IMR-90 (cell line): Measurements from ENCODE around the gene UBL4A. TPM values are rescaled to one million over a fixed set of nuclear protein-coding genes. Genes with fewer than 3 reads are reported as not detected.

Source experiments
- ATAC-seq: fragments of 200-7000 bp; cut with Tn5 transposase; 2 replicates; pipeline ENCODE4 v1.9.1; 2020; ENCODE audit warnings: low read depth, mild to moderate bottlenecking, moderate library complexity
- BruUV-seq: library from RNA; stranded (reverse); fragments of 400-500 nt; replicated peaks from 2 replicates; lab custom pipeline; 2021; lab: Mats Ljungman, UMichigan
- CTCF ChIA-PET: fragments of 300-600 bp; formaldehyde crosslinking; extraction: SDS; loops from one replicate; lab custom pipeline; 2021; ENCODE audit warnings: antibody characterized with exemption; lab: Yijun Ruan, JAX
- POLR2A ChIA-PET: fragments of 300-600 bp; sonication (Branson Sonifier 250); formaldehyde crosslinking; loops from one replicate; lab custom pipeline; 2022; ENCODE audit warnings: antibody characterized with exemption; ENCODE audit not compliant: unreplicated experiment; lab: Charles Lee
- DNase-seq: peaks from one replicate; pipeline ENCODE4 v3.0.0; 2013
- H2AFZ ChIP-seq: replicated peaks from 2 replicates; pipeline ENCODE3; 2013; ENCODE audit warnings: low read length, mild to moderate bottlenecking; ENCODE audit not compliant: poor library complexity
- H2AK5ac ChIP-seq: 2 replicates; pipeline ENCODE4 v1.6.1; 2013; ENCODE audit warnings: low read depth, low read length, inconsistent platforms
- H2AK9ac ChIP-seq: replicated peaks from 2 replicates; pipeline ENCODE3; 2013; ENCODE audit warnings: mild to moderate bottlenecking, low read depth, low read length, moderate library complexity; ENCODE audit not compliant: poor library complexity
- H2BK120ac ChIP-seq: 2 replicates; pipeline ENCODE4 v1.6.1; 2013; ENCODE audit warnings: low read depth, low read length, inconsistent platforms
- H2BK15ac ChIP-seq: 3 replicates; pipeline ENCODE4 v1.6.1; 2013; ENCODE audit warnings: low read depth, low read length, inconsistent platforms
- H2BK20ac ChIP-seq: 2 replicates; pipeline ENCODE4 v1.6.1; 2013; ENCODE audit warnings: low read depth, mild to moderate bottlenecking, inconsistent platforms, low read length, moderate library complexity
- H2BK5ac ChIP-seq: 2 replicates; pipeline ENCODE4 v1.6.1; 2013; ENCODE audit warnings: mild to moderate bottlenecking, low read depth, low read length, inconsistent platforms; ENCODE audit not compliant: poor library complexity, severe bottlenecking
- H3K14ac ChIP-seq: replicated peaks from 2 replicates; pipeline ENCODE4 v1.6.1; 2013; ENCODE audit warnings: low read depth, low read length, inconsistent platforms
- H3K18ac ChIP-seq: 2 replicates; pipeline ENCODE4 v1.6.1; 2013; ENCODE audit warnings: low read depth, low read length, control low read depth
- H3K23ac ChIP-seq: 2 replicates; pipeline ENCODE4 v1.6.1; 2013; ENCODE audit warnings: low read depth, low read length, inconsistent platforms
- H3K27ac ChIP-seq: 2 replicates; pipeline ENCODE4 v1.5.1; 2013; ENCODE audit warnings: mild to moderate bottlenecking, control low read depth, low read length; ENCODE audit not compliant: insufficient read depth
- H3K27me3 ChIP-seq: 2 replicates; pipeline ENCODE4 v1.6.1; 2013; ENCODE audit warnings: low read length; ENCODE audit not compliant: control insufficient read depth, insufficient read depth
- H3K36me3 ChIP-seq: 2 replicates; pipeline ENCODE4 v1.6.1; 2013; ENCODE audit warnings: low read length, mixed read lengths; ENCODE audit not compliant: control insufficient read depth, insufficient read depth
- H3K4ac ChIP-seq: 2 replicates; pipeline ENCODE4 v1.6.1; 2013; ENCODE audit warnings: low read depth, low read length, inconsistent platforms
- H3K4me1 ChIP-seq: 2 replicates; pipeline ENCODE4 v1.6.1; 2013; ENCODE audit warnings: low read length, mixed read lengths; ENCODE audit not compliant: control insufficient read depth, insufficient read depth
- H3K4me2 ChIP-seq: 2 replicates; pipeline ENCODE4 v1.6.1; 2013; ENCODE audit warnings: low read depth, mild to moderate bottlenecking, control low read depth, low read length, moderate library complexity
- H3K4me3 ChIP-seq: 2 replicates; pipeline ENCODE4 v1.5.1; 2013; ENCODE audit warnings: low read depth, mild to moderate bottlenecking, control low read depth, low read length, moderate library complexity; ENCODE audit not compliant: insufficient read depth
- H3K56ac ChIP-seq: 2 replicates; pipeline ENCODE4 v1.6.1; 2013; ENCODE audit warnings: low read length, inconsistent platforms; ENCODE audit not compliant: insufficient read depth; ENCODE audit errors: extremely low read depth
- H3K79me1 ChIP-seq, 2 experiments: 2 replicates each; pipeline ENCODE4 v1.6.1; 2013; ENCODE audit warnings: low read length in 2 of 2, inconsistent platforms in 1 of 2, low read depth in 1 of 2
- H3K9ac ChIP-seq: 2 replicates; pipeline ENCODE4 v1.6.1; 2013; ENCODE audit warnings: low read depth, low read length, control low read depth
- H3K9me1 ChIP-seq: 2 replicates; pipeline ENCODE4 v1.6.1; 2013; ENCODE audit warnings: low read length, inconsistent platforms; ENCODE audit not compliant: insufficient read depth
- H3K9me3 ChIP-seq: 2 replicates; pipeline ENCODE4 v1.6.1; 2013; ENCODE audit warnings: low read length; ENCODE audit not compliant: control insufficient read depth, insufficient read depth
- H4K20me1 ChIP-seq: 2 replicates; pipeline ENCODE4 v1.6.1; 2013; ENCODE audit warnings: low read length, inconsistent platforms; ENCODE audit not compliant: insufficient read depth
- H4K5ac ChIP-seq: 2 replicates; pipeline ENCODE4 v1.6.1; 2013; ENCODE audit warnings: mild to moderate bottlenecking, low read depth, low read length, control low read depth
- H4K8ac ChIP-seq, 2 experiments: 2 replicates each; pipeline ENCODE4 v1.6.1; 2013; ENCODE audit warnings: low read depth in 2 of 2, low read length in 2 of 2, control low read depth in 1 of 2, inconsistent platforms in 1 of 2
- H4K91ac ChIP-seq: 2 replicates; pipeline ENCODE4 v1.6.1; 2013; ENCODE audit warnings: low read depth, low read length, inconsistent platforms; ENCODE audit not compliant: insufficient read depth
- BHLHE40 ChIP-seq: fragments of 150-350 bp; IDR thresholded peaks from 2 replicates; pipeline ENCODE4 v1.6.1; 2016; ENCODE audit warnings: mild to moderate bottlenecking, low read depth, low read length
- CEBPB ChIP-seq: IDR thresholded peaks from 2 replicates; pipeline ENCODE4 v1.6.1; 2012; ENCODE audit warnings: low read depth, low read length, improper control_type of control experiment
- CHD1 ChIP-seq: IDR thresholded peaks from 2 replicates; pipeline ENCODE4 v1.6.1; 2012; ENCODE audit warnings: low read depth, low read length, improper control_type of control experiment
- CTCF ChIP-seq: conservative IDR thresholded peaks from 2 replicates; pipeline ENCODE4 v1.5.1; 2012; ENCODE audit warnings: mild to moderate bottlenecking, low read depth, low read length, improper control_type of control experiment
- FOS ChIP-seq: fragments of 150-350 bp; IDR thresholded peaks from 2 replicates; pipeline ENCODE4 v1.6.1; 2016; ENCODE audit warnings: low read depth, low read length
- MAFK ChIP-seq: IDR thresholded peaks from 2 replicates; pipeline ENCODE4 v1.6.1; 2012; ENCODE audit warnings: low read depth, low read length, improper control_type of control experiment
- MAZ ChIP-seq: IDR thresholded peaks from 2 replicates; pipeline ENCODE4 v1.6.1; 2012; ENCODE audit warnings: low read depth, mild to moderate bottlenecking, low read length, improper control_type of control experiment, moderate library complexity, borderline replicate concordance
- MXI1 ChIP-seq: IDR thresholded peaks from 2 replicates; pipeline ENCODE4 v1.6.1; 2012; ENCODE audit warnings: low read depth, mild to moderate bottlenecking, low read length, moderate library complexity, borderline replicate concordance
- NFE2L2 ChIP-seq: fragments of 150-350 bp; IDR thresholded peaks from 2 replicates; pipeline ENCODE4 v1.6.1; 2016; ENCODE audit warnings: low read depth, mild to moderate bottlenecking, low read length
- POLR2A ChIP-seq: IDR thresholded peaks from 2 replicates; pipeline ENCODE4 v1.6.1; 2012; ENCODE audit warnings: mild to moderate bottlenecking, low read depth, low read length
- RAD21 ChIP-seq: IDR thresholded peaks from 2 replicates; pipeline ENCODE4 v1.6.1; 2012; ENCODE audit warnings: low read length, improper control_type of control experiment
- RCOR1 ChIP-seq: IDR thresholded peaks from 2 replicates; pipeline ENCODE4 v1.6.1; 2012; ENCODE audit warnings: mild to moderate bottlenecking, low read length, improper control_type of control experiment; ENCODE audit not compliant: insufficient replicate concordance
- RFX5 ChIP-seq: IDR thresholded peaks from 2 replicates; pipeline ENCODE4 v1.8.0; 2012; ENCODE audit warnings: low read depth, mild to moderate bottlenecking, low read length, moderate library complexity
- SMC3 ChIP-seq: fragments of 150-350 bp; IDR thresholded peaks from 2 replicates; pipeline ENCODE4 v1.6.1; 2016; ENCODE audit warnings: low read depth, mild to moderate bottlenecking, antibody characterized with exemption, low read length, moderate library complexity
- USF2 ChIP-seq: fragments of 150-350 bp; IDR thresholded peaks from 2 replicates; pipeline ENCODE4 v1.6.1; 2017; ENCODE audit warnings: mild to moderate bottlenecking, antibody characterized with exemption, low read length, low read depth
- WGBS, 2 experiments: methylation state at CpG; one replicate each; pipeline versions ENCODE4 v1.1.5 to v1.1.7; 2013; ENCODE audit warnings: missing lambda C conversion rate in 2 of 2; ENCODE audit not compliant: insufficient read length in 1 of 2; ENCODE audit errors: extremely low coverage in 2 of 2; 5-methylcytosine and 5-hydroxymethylcytosine counted together
- dilution Hi-C: fragments of 300-500 bp; cut with HindIII; formaldehyde crosslinking; loops from one replicate; pipeline ENCODE4 v1.14.3; 2018; ENCODE audit warnings: low sequenced_read_pairs; ENCODE audit not compliant: unreplicated experiment
- in situ Hi-C: fragments of 300-500 bp; cut with MboI; formaldehyde crosslinking; loops from 3 replicates; pipeline ENCODE4 v1.14.3; 2019; ENCODE audit warnings: low sequenced_read_pairs, inconsistent platforms, mixed read lengths
- intact Hi-C: fragments of 100-400 bp; cut with micrococcal nuclease; formaldehyde crosslinking; loops from 2 replicates; pipeline ENCODE4 v1.10.0; 2022
- polyA plus RNA-seq, 3 experiments: library from polyadenylated mRNA; depleted of rRNA; stranded (reverse); fragments of >200 nt; gene quantifications; 2 replicates each; pipeline ENCODE4 v1.2.3, GENCODE V29; 2012; ENCODE audit warnings: low replicate concordance in 1 of 3
- total RNA-seq: library from RNA; depleted of rRNA; stranded (reverse); fragments of >200 nt; gene quantifications from 2 replicates; pipeline ENCODE4 v1.2.3, GENCODE V29; 2012
- TF ChIP-seq, protein P1 (sequence below): fragments of 150-350 bp; IDR thresholded peaks from 2 replicates; pipeline ENCODE4 v1.6.1; 2016; ENCODE audit warnings: low read depth, mild to moderate bottlenecking, low read length, moderate library complexity, borderline replicate concordance

Gene UBL4A
- total and polyA plus RNA-seq, 2 of the 4 experiments (the other 2 are of a cell fraction) = 24.6 to 28.3 TPM

- whole genome bisulfite sequencing, 2 experiments = 80% methylated on average over 10 of the region's 13 CpGs; no CpG with 5 or more reads in 1 of the 2 experiments
- no peak overlapping the region for H2BK20ac ChIP-seq
- H3K56ac ChIP-seq = no peak overlapping the region
- TF ChIP-seq NFE2L2 (no peak), MAFK (no peak), CEBPB (no peak), SMC3 (no peak), FOS (no peak), MAZ (no peak), CHD1 (no peak), BHLHE40 (no peak), RAD21 (no peak), RFX5 (no peak), CTCF (no peak), USF2 (no peak), RCOR1 (no peak), MXI1 (no peak), POLR2A (no peak)
- TF ChIP-seq, protein P1, sequence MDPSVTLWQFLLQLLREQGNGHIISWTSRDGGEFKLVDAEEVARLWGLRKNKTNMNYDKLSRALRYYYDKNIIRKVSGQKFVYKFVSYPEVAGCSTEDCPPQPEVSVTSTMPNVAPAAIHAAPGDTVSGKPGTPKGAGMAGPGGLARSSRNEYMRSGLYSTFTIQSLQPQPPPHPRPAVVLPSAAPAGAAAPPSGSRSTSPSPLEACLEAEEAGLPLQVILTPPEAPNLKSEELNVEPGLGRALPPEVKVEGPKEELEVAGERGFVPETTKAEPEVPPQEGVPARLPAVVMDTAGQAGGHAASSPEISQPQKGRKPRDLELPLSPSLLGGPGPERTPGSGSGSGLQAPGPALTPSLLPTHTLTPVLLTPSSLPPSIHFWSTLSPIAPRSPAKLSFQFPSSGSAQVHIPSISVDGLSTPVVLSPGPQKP = no peak
- no peak overlapping the region for H3K23ac ChIP-seq
- no peak overlapping the region for H3K4me3 ChIP-seq
- no peaks in the 10 kb centered on the region for H3K27me3 ChIP-seq
- no peaks in the 10 kb centered on the region for H4K20me1 ChIP-seq
- no peak overlapping the region for H2AFZ ChIP-seq
- no peak overlapping the region for H3K18ac ChIP-seq
- POLR2A ChIA-PET = no interaction called here
- no TSS peak for BruUV-seq
- H3K9me1 ChIP-seq = peaks cover 4% of the 10 kb centered on the region
- peaks cover 2% of the 10 kb centered on the region; the same call in 1 of the 2 replicates for H3K4me1 ChIP-seq
- no peak overlapping the region for H3K14ac ChIP-seq
- no peak overlapping the region for H2BK120ac ChIP-seq
- H3K4me2 ChIP-seq = no peak overlapping the region
- dilution Hi-C loops = no loop called here
- in situ Hi-C loops = no loop called here
- no peak overlapping the region for H3K9ac ChIP-seq
- H3K9me3 ChIP-seq = peaks cover 3% of the 10 kb centered on the region; the same call in 1 of the 2 replicates
- no peak overlapping the region for H4K8ac ChIP-seq
- H3K79me1 ChIP-seq = peaks cover 0 to 4% of the 10 kb centered on the region in 2 experiments; a peak in 1 of 4 replicates
- H2AK9ac ChIP-seq = no peak overlapping the region
- H2BK15ac ChIP-seq = no peak overlapping the region
- intact Hi-C loops = no loop called here
- no peak for DNase-seq
- no peak overlapping the region for H3K4ac ChIP-seq
- CTCF ChIA-PET = no interaction called here
- H2AK5ac ChIP-seq = no peak overlapping the region
- H2BK5ac ChIP-seq = no peak overlapping the region
- ATAC-seq = no peak
- H4K91ac ChIP-seq = no peak overlapping the region
- H3K27ac ChIP-seq = no peak overlapping the region
- H4K5ac ChIP-seq = no peak overlapping the region
- peaks cover 10% of the 10 kb centered on the region; the same call in 1 of the 2 replicates for H3K36me3 ChIP-seq
Observed at GRCh38 chrX:154508384-154508745, 21.9 kb upstream of the UBL4A start.
